Right kidney (tissue), 1 donor: Measurements from ENCODE around the gene CHKA.

ENCODE experiments used
- DNase-seq: peaks from one replicate; pipeline ENCODE4 v3.0.0-alpha.2; 2016

CHKA gene

GRCh38 chr11:68143310-68143689 is 22.1 kb upstream of the CHKA start:
- no peak for DNase-seq

GRCh38 chr11:68142441-68143309 is 21.5 kb upstream of the CHKA start:
- no peak for DNase-seq

- no peak for DNase-seq
These were observed 20.8 kb upstream of the CHKA start for GRCh38 chr11:68142028-68142412.

GRCh38 chr11:68141246-68142027 is 20.2 kb upstream of the CHKA start:
- no peak for DNase-seq

- DNase-seq: no peak
These were observed 19.5 kb upstream of the CHKA start for GRCh38 chr11:68140496-68141245.

- DNase-seq: no peak
These were observed 17.0 kb upstream of the CHKA start for GRCh38 chr11:68138237-68138636.

GRCh38 chr11:68137833-68138232 is 16.6 kb upstream of the CHKA start:
- DNase-seq: no peak

GRCh38 chr11:68136866-68137265 is 15.7 kb upstream of the CHKA start:
- no peak for DNase-seq

GRCh38 chr11:68135161-68135560 is 14.0 kb upstream of the CHKA start:
- no peak for DNase-seq

GRCh38 chr11:68133761-68134160 is 12.6 kb upstream of the CHKA start:
- DNase-seq: no peak

- DNase-seq: no peak
These were observed 8.9 kb upstream of the CHKA start for GRCh38 chr11:68130121-68130520.

GRCh38 chr11:68128682-68129327 is 7.6 kb upstream of the CHKA start:
- peak; percentile 52 for DNase-seq

GRCh38 chr11:68127714-68128681 is 6.8 kb upstream of the CHKA start:
- DNase-seq: peak; percentile 80

- DNase-seq: no peak
These were observed 4.0 kb upstream of the CHKA start for GRCh38 chr11:68125164-68125563.

- DNase-seq: no peak
These were observed 1.9 kb upstream of the CHKA start for GRCh38 chr11:68122936-68123539.

- peak; percentile 67 for DNase-seq
These were observed 718 bp downstream of the CHKA start for GRCh38 chr11:68120273-68121066.

GRCh38 chr11:68118706-68119448 is 2.3 kb downstream of the CHKA start:
- DNase-seq: no peak

GRCh38 chr11:68117853-68118470 is 3.2 kb downstream of the CHKA start:
- DNase-seq: no peak

- no peak for DNase-seq
These were observed 4.2 kb downstream of the CHKA start for GRCh38 chr11:68116974-68117373.
